OCI-LY7 (cell line): ENCODE measurements around the gene NME3. TPM values are rescaled to one million over a fixed set of nuclear protein-coding genes. Genes with fewer than 3 reads are reported as not detected.

Source experiments
- BruUV-seq: library from RNA; stranded (reverse); fragments of 400-500 nt; replicated peaks from 2 replicates; lab custom pipeline; 2021; lab: Mats Ljungman, UMichigan
- CTCF ChIA-PET: fragments of 300-600 bp; sonication (Branson Sonifier 250); formaldehyde crosslinking; loops from one replicate; lab custom pipeline; 2022; ENCODE audit warnings: antibody characterized with exemption; ENCODE audit not compliant: unreplicated experiment; lab: Charles Lee
- POLR2A ChIA-PET: fragments of 300-600 bp; sonication (Branson Sonifier 250); formaldehyde crosslinking; loops from one replicate; lab custom pipeline; 2022; ENCODE audit warnings: antibody characterized with exemption; lab: Charles Lee
- DNase-seq: peaks from one replicate; pipeline ENCODE4 v3.0.0-alpha.2; 2015; ENCODE audit warnings: low spot score
- H2AFZ ChIP-seq: fragments of 200-600 bp; sonication (generic), shearing (Covaris generic); 2 replicates; pipeline ENCODE4 v1.6.1; 2014; ENCODE audit warnings: mild to moderate bottlenecking, antibody characterized with exemption, low read length, moderate library complexity
- H3K27ac ChIP-seq: fragments of 200-600 bp; sonication (generic); 2 replicates; pipeline ENCODE4 v1.5.1; 2014; ENCODE audit warnings: mixed run types, low read depth, mild to moderate bottlenecking, moderate library complexity, low read length, inconsistent platforms; ENCODE audit not compliant: poor library complexity, severe bottlenecking
- H3K36me3 ChIP-seq: fragments of 200-600 bp; sonication (generic); 2 replicates; pipeline ENCODE4 v1.6.1; 2014; ENCODE audit warnings: mild to moderate bottlenecking, antibody characterized with exemption, low read length, moderate library complexity, mixed read lengths; ENCODE audit not compliant: insufficient read depth
- H3K4me1 ChIP-seq: fragments of 200-600 bp; sonication (generic); 2 replicates; pipeline ENCODE4 v1.5.1; 2014; ENCODE audit warnings: mild to moderate bottlenecking, low read length; ENCODE audit not compliant: insufficient read depth, poor library complexity, severe bottlenecking
- H3K4me2 ChIP-seq: fragments of 200-600 bp; sonication (generic); 2 replicates; pipeline ENCODE4 v1.6.1; 2014; ENCODE audit warnings: mild to moderate bottlenecking, low read length
- H3K4me3 ChIP-seq: fragments of 200-600 bp; sonication (generic); 2 replicates; pipeline ENCODE4 v1.5.1; 2014; ENCODE audit warnings: mild to moderate bottlenecking, low read depth, low read length; ENCODE audit not compliant: poor library complexity, severe bottlenecking
- H3K79me2 ChIP-seq: fragments of 200-600 bp; sonication (generic); 2 replicates; pipeline ENCODE4 v1.6.1; 2016; ENCODE audit warnings: low read depth, mild to moderate bottlenecking, low read length, moderate library complexity, mixed read lengths; ENCODE audit not compliant: insufficient read depth
- H3K9me2 ChIP-seq: fragments of 200-600 bp; sonication (generic); 2 replicates; pipeline ENCODE4 v1.6.1; 2016; ENCODE audit warnings: mild to moderate bottlenecking, low read length, mixed read lengths; ENCODE audit not compliant: insufficient read depth
- H3K9me3 ChIP-seq: fragments of 200-600 bp; sonication (generic); 2 replicates; pipeline ENCODE4 v1.6.1; 2014; ENCODE audit warnings: mild to moderate bottlenecking, mixed run types, low read length, mixed read lengths
- H4K20me1 ChIP-seq: fragments of 200-600 bp; sonication (generic); 2 replicates; pipeline ENCODE4 v1.6.1; 2014; ENCODE audit warnings: mild to moderate bottlenecking, antibody characterized with exemption, low read length, moderate library complexity, mixed read lengths; ENCODE audit not compliant: insufficient read depth
- EZH2phosphoT487 ChIP-seq: fragments of 200-600 bp; sonication (generic); IDR thresholded peaks from 2 replicates; pipeline ENCODE4 v1.6.1; 2018; ENCODE audit warnings: low read depth, borderline replicate concordance, mild to moderate bottlenecking, mixed run types, antibody characterized with exemption, low read length, moderate library complexity, mixed read lengths
- intact Hi-C: fragments of 100-400 bp; cut with micrococcal nuclease; formaldehyde crosslinking; loops from one replicate; pipeline ENCODE4 v1.10.0; 2022; ENCODE audit not compliant: unreplicated experiment
- total RNA-seq, 2 experiments: library from RNA; depleted of rRNA in 1 of 2; stranded (reverse); fragments of >200 nt in 1 of 2; shearing (Covaris generic) in 1 of 2; gene quantifications; 2 replicates each; pipeline ENCODE4 v1.2.3, GENCODE V29; 2014 to 2022
- TF ChIP-seq, protein P1 (sequence below): fragments of 200-600 bp; sonication (generic); conservative IDR thresholded peaks from 2 replicates; pipeline ENCODE4 v1.5.1; 2014; ENCODE audit warnings: mild to moderate bottlenecking, antibody characterized with exemption, low read length, moderate library complexity, mixed read lengths

NME3 gene
- total RNA-seq, 2 experiments from 2014 or later: 34.8 to 54.5 TPM

DNA sequence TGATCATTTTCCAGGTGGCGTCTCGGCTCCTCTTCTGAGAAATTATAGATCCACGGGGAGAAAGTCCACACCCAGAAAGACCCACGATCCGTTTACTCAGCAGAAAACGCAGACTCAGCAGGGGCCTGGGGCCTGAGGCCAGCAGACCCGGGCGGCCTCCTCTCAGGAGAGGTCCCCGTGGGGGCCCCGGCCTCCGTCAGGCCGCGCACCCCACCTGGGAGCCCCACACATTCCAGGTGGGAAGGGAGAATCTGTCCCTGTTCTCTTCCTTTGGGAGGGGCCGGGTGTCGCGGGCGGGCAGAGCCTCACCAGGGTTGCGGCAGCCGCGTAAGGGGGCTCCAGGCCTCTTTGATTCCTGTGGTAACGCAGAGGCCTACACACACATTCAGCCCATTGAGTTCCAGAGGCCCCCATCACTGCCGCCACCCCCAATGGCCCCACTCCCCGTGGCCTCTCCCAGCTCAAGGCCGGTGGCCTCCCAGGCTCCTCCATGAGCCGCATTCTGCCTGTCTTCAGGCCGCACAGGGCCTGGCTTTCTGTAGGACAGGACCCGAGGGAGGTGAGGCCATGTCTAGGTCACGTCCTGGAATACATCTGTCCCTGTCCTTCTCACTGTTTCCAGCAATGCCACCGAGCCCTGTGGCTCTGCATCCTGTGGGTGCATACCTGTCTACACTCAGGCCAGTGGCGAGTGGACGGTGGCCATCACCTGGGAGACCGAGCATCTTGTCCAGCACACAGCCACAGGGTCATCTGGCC is 23.7 kb upstream of the NME3 start:
- H3K4me1 ChIP-seq: no peaks in the 10 kb centered on the region
- 0 out of 2 replicates have a peak, but pooled peaks cover 23% of the 10 kb centered on the region for H3K9me3 ChIP-seq
- DNase-seq: no peak
- no peak overlapping the region for H3K27ac ChIP-seq
- ChIA-PET CTCF (no interaction called here), POLR2A (interaction anchor here (0.7 kb wide), 1 partner anchor 35 kb away, joined by 3 read pairs; no protein-coding TSS in a partner anchor)
- TF ChIP-seq, protein P1, sequence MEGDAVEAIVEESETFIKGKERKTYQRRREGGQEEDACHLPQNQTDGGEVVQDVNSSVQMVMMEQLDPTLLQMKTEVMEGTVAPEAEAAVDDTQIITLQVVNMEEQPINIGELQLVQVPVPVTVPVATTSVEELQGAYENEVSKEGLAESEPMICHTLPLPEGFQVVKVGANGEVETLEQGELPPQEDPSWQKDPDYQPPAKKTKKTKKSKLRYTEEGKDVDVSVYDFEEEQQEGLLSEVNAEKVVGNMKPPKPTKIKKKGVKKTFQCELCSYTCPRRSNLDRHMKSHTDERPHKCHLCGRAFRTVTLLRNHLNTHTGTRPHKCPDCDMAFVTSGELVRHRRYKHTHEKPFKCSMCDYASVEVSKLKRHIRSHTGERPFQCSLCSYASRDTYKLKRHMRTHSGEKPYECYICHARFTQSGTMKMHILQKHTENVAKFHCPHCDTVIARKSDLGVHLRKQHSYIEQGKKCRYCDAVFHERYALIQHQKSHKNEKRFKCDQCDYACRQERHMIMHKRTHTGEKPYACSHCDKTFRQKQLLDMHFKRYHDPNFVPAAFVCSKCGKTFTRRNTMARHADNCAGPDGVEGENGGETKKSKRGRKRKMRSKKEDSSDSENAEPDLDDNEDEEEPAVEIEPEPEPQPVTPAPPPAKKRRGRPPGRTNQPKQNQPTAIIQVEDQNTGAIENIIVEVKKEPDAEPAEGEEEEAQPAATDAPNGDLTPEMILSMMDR: no peak
- no peak for TF ChIP-seq EZH2phosphoT487
- no peak overlapping the region for H2AFZ ChIP-seq
- peaks cover 4% of the 10 kb centered on the region; the same call in 1 of the 2 replicates for H3K36me3 ChIP-seq
- no TSS peak for BruUV-seq
- no peaks in the 10 kb centered on the region for H3K9me2 ChIP-seq
- intact Hi-C loops: no loop called here
- no peak overlapping the region for H3K4me3 ChIP-seq
- no peaks in the 10 kb centered on the region for H3K79me2 ChIP-seq
- H4K20me1 ChIP-seq: no peaks in the 10 kb centered on the region
- H3K4me2 ChIP-seq: no peak overlapping the region

DNA sequence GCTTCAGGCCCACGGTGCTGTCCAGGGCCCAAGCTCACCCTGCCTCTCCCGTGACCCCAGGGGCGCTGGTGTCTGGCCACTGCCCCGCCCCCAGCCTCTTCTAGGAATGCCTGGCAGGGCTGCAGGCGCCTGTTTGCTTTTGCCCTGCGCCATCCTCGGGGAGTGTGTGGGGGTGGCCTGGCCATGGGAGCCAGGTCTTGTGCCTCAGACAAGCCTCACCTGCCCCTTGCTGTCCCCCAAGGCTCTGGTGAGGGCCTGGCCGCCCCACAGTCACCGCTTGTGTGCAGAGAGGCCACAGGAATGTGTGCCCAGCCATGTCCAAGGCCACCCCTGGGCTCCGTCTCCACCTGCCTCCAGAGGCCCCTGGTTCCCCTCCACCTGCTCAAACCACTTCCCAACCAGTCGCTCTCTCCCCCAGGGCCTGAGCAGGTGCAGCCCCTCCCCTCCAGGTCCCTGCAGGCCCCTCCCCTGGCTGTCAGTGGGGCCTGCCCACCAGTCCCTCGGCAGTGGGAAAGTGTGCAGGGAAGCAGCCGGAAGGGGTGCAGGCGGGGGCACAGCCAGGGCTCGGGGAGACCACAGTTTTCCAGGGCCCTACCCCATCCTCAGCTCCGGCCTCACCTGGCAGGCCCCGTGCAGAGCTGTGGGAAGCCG is 23.0 kb upstream of the NME3 start:
- Histone ChIP-seq H3K9me2 (no peaks in the 10 kb centered on the region), H3K4me3 (no peak overlapping the region), H3K4me1 (no peaks in the 10 kb centered on the region), H2AFZ (no peak overlapping the region), H3K79me2 (no peaks in the 10 kb centered on the region), H3K27ac (no peak overlapping the region), H3K36me3 (peaks cover 10% of the 10 kb centered on the region), H4K20me1 (no peaks in the 10 kb centered on the region), H3K4me2 (no peak overlapping the region), H3K9me3 (0 out of 2 replicates have a peak, but pooled peaks cover 19% of the 10 kb centered on the region)
- intact Hi-C loops: no loop called here
- no peak for DNase-seq
- no TSS peak for BruUV-seq
- TF ChIP-seq, protein P1: no peak
- TF ChIP-seq EZH2phosphoT487: no peak
- ChIA-PET POLR2A (no interaction called here), CTCF (no interaction called here)
